GM12864 (cell line): ENCODE data around the gene CD93.

Experiments
- DNase-seq: peaks from one replicate; pipeline ENCODE4 v3.0.0-alpha.2; 2011; ENCODE audit warnings: low read depth
- H3K4me3 ChIP-seq: 2 replicates; pipeline ENCODE4 v1.5.1; 2011; ENCODE audit warnings: mild to moderate bottlenecking, low read depth, low read length, control low read depth
- CTCF ChIP-seq: IDR thresholded peaks from 2 replicates; pipeline ENCODE4 v1.5.1; 2011; ENCODE audit warnings: low read depth, mild to moderate bottlenecking, moderate library complexity, low read length, control low read depth, inconsistent platforms; ENCODE audit errors: missing control alignments

Gene CD93

GRCh38 chr20:23099791-23100719 is 13.9 kb upstream of the CD93 start:
- no peak for TF ChIP-seq CTCF
- no peak overlapping the region for H3K4me3 ChIP-seq
- no peak for DNase-seq

GRCh38 chr20:23097636-23098580 is 11.8 kb upstream of the CD93 start:
- H3K4me3 ChIP-seq: no peak overlapping the region
- no peak for TF ChIP-seq CTCF
- DNase-seq: no peak

- DNase-seq: no peak
- no peak overlapping the region for H3K4me3 ChIP-seq
- TF ChIP-seq CTCF: no peak
Measured at GRCh38 chr20:23096986-23097520, 10.9 kb upstream of the CD93 start.

- H3K4me3 ChIP-seq: no peak overlapping the region
- DNase-seq: no peak
- no peak for TF ChIP-seq CTCF
Measured at GRCh38 chr20:23096097-23096496, 10.0 kb upstream of the CD93 start.

GRCh38 chr20:23095499-23095898 is 9.4 kb upstream of the CD93 start:
- no peak for DNase-seq
- no peak overlapping the region for H3K4me3 ChIP-seq
- no peak for TF ChIP-seq CTCF

- TF ChIP-seq CTCF: no peak
- no peak overlapping the region for H3K4me3 ChIP-seq
- no peak for DNase-seq
Measured at GRCh38 chr20:23094927-23095326, 8.8 kb upstream of the CD93 start.
